HG03175 (cell line): Measurements from ENCODE around the gene ZNF408.

ENCODE experiments used
- ATAC-seq: cut with Tn5 transposase; IDR thresholded peaks from one replicate; pipeline ENCODE4 v1.9.1; 2021; ENCODE audit warnings: mild to moderate bottlenecking, moderate library complexity; ENCODE audit not compliant: unreplicated experiment

The ZNF408 gene

DNA sequence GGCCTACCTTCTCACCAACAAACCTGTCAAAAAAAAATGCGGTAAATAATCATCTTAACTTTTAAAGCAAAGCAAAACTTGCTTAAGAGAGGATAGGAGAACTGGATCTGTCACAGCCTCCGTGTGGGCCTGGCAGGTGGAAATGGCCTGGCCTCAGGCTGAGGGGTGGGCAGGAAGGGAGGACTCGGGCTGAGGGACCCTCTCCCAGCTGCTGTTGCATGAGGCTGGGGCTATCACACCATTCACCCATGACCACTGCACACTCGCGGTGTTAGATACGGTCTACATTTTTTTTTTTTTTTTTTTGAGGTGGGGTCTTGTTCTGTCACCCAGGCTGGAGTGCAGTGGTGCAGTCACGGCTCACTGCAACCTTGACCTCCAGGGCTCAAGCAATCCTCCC, 24.9 kb upstream of the ZNF408 start:
- no peak for ATAC-seq

DNA sequence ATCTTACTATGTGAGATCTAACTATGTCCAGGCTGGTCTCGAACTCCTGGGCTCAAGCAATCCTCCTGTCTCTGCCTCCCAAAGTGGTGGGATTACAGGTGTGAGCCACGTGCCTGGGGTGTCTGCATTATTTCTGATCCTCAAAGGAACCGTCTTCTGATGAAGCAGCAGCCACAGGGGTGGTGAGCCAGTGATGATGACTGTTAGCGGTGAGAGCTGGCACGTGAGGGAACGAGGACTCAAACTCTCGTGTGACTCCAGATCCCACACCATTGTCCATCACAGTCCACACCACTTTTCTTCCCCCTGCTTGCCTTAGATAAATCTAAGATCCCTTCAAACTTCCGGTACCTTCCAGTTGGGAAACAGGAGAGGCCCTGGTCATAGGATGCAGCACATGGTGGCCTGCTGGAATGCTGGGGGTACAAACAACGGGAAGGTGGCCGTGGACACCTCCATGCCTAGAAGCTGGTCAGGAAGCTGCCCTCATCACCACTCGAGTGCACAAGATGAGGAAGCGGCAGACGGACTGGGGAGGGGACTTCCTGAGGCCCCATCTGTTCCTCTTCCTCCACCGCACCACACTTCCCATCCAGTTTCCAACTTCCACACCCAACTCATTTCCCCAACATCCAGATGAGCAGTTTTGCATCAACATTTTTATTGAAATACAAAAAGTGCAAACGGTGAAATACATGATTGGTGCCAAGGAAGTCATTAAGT, 24.2 kb upstream of the ZNF408 start:
- ATAC-seq = no peak

DNA sequence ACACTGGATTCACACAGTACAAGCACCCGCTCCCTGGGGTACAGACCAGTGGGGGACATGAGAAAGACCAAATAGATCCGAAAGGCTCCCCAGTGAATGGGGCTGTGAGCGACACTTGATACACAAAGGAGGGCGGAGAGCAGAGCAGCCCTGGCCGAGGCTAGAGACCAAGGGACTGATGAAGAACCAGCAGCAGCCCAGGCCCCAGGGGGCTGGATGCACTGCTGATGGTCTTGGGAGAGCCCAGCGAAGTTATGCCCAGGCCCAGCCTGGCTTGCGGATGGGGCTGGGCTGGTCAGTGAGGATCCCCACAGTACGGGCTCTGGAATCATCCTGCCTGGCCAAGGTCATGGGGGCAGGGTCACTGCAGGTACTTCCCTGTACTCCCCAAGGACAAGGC, 23.7 kb upstream of the ZNF408 start:
- no peak for ATAC-seq

DNA sequence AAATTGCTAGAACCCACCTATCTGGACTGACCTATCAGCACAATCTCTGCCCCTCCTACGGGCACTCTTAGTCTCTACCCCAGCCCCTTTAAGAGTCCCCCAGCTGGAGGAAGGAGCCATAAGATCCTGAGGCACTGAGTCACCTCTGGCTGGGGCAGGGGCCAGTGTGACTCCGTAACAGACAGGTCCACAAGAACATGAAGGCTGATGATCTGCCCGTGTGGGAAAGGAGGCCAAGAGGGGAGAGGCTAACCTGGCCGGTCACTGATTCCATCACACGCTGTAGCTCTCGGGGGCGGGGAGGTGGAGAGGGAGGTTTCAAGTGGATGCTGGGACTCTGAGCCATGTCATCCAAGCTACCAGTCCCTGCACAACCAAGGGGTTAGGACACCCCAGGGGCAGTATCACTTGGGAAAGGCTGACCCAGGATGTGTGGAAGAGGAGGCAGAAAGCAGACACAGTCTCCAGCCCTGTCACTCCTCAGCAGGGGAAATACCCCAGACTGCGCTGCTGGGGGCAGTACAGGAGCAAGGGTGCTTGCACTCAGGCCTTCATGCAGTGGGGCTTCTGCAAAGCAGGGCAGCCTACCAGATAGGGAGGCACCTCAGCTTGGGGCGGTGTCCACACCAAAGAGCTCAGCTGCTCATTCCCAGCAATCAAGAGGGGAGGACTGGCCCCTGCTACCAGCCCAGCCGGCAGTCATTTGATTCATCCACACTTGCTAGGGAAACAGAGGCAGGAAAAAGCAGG, 22.7 kb upstream of the ZNF408 start:
- ATAC-seq = no peak

DNA sequence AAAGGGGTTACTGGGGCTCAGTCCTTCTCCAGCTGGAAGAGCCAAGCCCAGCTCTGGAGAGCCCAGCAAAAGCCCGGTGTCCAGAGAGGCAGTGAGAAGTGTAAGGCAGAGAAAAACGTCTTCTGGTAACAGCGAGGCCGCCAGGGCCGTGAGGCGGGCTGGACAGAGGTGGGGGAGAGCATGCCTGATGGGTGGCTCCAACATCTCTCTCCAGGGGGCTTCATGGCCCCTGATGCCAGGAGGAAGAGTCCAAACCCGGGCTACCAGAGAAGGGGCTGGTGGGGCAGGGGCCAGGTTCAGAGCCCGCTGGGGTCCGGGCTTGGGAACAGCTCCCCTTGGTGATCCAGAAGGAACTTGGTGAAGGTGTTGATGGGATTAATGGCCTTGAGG, 22.1 kb upstream of the ZNF408 start:
- ATAC-seq = no peak

DNA sequence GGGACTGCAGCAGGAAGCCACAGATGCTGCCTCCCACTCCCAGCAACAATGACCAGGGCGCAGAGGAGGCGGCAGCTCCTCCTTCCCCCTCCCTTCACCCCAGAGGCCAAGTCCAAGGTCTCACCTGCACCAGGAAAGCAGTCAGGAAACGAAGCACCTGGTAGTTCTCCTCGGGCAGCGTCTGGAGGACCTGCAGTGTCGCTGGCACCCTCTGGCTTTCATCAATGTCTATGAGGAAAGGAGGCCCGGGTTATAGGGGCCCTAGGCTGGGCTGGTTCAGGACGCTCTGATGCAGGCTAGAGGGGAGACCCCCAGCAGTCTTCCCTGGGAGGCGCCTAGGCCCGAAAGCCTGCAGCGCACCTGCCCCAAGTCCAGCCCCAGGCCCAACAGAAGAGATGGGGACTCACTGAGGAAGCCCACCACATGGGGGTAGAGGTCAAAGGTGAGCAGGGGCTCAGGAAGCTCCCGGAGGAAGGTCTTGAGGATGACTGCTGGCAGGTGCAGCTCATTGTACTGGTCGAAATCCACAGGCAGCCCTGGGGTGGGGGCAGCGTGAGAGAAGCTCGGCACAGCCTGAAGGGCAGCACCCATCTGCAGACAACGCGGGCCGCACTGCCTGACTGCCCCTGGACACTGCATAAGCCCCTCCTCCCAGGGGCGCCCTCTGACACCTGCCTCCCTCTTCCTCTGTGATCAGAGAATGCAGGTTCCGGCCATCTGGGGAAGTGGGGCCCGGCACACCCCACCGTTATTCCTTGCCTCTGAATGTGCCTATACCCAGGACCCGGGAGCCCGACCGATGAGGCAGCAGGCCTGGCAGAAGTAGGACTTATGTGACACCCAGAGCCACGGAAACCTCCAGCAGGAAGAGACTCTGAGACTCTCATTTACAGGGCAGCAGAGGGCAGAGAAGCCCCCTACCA, 21.3 kb upstream of the ZNF408 start:
- ATAC-seq = no peak

DNA sequence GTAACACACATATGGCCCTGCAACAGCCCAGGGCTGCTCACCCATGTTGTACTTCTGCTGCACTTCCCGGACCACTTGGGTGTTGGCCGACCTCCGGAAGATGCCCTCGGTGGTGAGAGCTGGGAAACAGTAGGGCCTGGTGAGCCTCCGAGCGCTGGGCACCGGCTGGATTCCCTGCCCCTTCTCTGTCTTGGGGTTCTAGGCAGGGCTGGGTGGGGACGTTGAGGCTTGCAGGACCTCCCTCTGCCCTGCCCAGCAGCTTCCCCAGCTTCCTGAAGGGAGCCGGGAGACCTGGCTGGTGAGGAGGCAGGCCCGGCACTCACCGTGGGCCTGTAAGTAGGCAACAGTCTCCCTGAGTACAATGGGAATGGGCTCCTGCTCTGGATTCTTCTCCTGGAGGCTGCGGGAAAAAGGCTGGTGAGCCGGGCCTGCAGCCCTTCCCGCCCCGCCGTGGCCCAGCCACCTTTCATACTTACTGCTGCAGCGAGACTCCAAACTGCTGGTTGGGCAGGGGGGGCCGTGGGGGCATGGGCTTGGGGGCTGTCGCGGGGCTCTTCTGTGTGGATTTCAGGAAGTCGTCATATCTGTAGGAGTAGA, 20.6 kb upstream of the ZNF408 start:
- no peak for ATAC-seq

DNA sequence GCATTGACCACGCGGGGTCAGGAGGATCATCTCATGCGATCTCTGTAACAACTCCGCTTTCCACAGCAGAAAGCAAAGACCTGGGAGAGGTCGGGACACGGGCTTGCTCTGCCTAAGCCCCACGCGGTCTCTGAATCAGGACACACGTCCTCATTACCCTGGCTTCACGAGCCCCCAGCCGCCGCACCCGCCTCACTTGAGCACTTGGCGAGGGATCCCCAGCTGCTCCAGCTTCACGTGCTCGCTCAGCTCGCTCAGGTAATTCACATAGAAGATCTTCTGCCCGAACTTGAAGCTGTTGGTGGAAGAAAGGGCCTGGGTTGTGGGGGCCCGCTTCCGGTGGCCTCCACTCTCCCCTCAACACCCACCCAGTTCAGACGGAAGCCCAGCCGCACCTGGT, 20.0 kb upstream of the ZNF408 start:
- no peak for ATAC-seq

DNA sequence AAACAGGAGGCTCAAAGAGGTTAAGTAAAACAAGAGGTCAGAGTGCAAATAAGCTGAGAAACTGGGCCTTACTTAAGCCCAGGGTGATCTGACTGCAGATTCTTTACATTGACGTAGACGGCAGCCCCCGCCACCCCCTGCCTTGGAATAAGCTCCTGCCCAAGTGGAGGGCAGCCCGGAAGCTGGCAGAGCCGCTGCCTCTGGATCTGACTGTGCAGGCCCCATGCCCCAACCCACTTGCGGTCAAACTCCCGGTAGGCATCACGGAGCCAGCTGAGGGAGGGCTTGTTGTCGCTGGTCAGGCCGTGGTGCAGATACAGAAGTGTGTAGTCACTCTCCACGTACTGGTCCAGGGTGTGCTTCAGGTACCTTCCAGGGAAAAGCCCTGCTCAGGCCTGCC, 19.0 kb upstream of the ZNF408 start:
- ATAC-seq = no peak

DNA sequence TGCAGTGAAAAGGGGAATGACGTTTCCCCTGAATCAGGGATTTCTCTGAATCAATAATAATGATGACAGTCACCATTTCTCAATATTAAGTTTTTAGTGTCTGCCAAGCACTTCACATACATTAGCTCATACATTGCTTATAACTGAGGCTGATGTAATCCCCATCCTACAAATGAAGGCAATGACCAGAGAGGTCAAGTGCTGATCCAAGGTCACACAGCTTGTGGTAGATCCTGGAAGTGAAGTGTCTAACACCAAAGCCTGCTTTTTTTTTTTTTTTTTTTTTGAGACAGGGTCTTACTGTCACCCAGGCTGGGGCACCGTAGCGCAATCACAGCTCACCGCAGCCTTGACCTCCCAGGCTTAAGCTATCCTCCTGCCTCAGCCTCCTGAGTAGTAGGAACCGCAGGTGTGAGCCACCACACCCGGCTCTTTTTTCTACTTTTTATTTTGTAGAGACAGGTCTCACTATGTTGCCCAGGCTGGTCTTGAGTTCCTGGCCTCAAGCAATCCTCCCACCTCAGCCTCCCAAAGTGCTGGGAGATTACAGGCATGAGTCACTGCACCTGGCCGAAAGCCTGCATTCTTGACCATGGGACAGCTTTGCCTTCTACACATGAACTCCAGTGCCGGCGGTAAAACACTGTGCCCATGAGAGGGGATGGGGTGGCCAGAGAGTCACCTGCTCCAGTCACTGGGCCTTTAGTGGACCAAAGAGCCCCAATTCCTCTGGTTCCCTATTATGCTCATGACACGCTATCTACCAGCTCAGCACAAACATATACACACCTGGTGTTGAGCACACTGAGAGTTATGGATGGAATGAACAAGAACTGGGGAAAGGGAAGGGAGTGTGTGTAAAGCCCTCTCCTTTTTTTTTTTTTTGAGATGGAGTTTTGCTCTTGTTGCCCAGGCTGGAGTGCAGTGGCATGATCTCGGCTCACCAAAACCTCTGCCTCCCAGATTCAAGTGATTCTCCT, 17.8 kb upstream of the ZNF408 start:
- no peak for ATAC-seq

DNA sequence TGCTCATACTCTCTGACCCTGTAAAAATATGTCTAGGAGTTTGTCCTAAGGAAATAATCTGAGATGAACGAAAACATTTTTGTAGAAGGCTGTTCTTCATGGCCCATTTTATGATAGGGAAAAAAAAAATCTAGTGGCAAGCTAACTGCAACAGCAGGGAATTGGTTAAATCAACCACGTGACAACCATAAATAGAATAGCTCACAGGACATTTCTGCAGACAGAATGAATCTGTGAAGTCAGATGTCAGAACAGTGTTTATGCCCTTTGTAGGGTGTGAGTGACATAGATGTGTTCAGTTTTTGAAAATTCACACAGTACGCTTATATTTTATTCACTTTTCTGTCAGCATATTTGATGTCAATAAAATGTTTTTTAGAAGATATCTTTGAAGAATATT, 16.5 kb upstream of the ZNF408 start:
- ATAC-seq = no peak

DNA sequence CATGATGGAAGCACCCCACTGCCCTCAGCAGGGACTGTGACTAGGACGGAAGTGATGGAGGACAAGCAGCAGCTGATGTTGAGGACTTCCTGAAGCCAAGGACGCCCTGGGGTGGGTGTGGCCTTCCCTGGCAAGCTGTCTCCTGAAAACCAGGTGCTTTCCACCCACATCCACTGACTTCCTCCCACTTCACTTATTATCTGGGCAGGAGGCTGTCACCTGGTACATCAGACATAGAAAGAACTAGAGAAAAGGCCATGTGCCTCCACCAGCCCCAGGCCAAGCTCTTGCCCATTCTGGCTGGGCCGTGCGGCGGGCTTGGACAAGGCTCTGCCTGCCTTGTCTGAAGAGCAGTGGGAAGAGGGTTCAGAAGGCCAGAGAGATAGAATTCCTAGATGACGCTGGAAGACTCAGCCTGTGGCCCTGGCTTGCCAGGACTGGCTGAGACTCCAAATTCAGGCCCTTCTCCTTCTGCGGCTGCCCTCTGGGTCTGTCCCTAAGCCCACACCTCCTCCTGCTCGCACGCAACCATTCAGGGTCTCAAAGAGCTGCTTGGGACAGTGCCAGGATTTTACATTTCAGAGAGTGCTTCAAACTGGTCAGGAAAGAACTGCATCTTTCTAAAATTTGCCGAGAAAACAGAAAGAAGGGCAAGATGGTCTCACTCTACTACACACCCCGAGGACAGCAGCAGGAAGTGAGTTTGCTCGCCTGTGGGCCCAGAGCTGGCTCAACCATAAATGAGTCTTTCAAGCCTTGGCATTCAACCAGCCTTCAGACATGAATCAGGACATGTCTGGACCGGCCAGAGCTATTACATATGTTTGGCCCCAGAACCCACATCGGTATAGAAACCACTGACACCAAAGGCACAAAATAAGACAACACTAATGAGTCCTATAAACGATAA, 13.7 kb upstream of the ZNF408 start:
- ATAC-seq = no peak

DNA sequence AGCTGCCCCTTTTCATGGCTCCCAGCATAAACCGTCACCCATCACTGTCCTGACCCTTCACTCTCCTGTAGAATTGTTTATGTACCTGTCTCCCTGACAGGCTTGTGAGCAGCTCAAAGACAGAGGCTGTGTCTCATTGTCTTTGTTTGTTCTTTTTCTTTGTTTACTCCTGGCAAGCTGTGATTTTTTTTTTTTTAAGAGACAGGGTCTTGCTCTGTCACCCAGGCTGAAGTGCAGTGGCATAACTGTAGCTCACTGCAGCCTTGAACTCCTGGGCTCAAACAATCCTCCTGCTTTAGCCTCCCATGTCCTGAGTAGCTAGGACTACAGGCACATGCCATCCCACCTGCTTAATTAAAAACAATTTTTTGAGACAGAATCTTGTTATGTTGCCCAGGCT, 10.1 kb upstream of the ZNF408 start:
- no peak for ATAC-seq

DNA sequence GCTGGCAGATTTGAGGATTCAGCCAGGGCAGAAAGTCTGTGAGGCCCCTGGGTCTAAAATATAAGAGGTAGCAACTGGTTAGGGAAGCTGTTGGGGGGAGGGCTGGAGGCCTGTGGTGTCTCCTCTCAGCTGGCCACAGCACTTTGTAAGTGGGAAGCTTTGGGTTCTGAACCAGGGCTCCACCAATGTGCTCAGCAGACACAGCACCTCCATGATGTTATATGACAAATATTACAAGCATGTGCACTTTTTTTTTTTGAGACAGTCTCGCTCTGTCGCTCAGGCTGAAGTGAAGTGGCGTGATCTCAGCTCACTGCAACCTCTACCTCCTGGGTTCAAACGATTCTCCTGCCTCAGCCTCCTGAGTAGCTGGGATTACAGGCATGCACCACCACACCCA, 8.4 kb upstream of the ZNF408 start:
- ATAC-seq = no peak

DNA sequence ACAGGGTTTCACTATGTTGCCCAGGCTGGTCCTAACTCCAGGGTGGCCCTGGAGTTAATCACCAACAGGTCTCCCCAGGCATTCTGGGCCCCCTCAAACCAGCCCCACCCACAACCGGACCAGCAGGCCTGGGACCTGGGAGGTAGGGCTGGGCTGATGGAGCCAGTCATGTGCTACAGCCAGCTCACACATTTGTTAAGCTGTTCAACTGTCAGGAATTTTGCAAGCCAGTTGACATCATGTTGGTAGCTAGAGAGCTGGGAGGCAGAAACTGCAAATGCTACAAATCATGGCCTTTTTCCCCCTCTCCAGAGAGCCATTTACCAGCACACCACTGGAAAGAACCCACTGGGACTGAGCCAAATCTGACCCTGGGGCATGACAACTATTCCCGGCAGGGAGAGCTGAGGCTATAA, 7.2 kb upstream of the ZNF408 start:
- no peak for ATAC-seq

DNA sequence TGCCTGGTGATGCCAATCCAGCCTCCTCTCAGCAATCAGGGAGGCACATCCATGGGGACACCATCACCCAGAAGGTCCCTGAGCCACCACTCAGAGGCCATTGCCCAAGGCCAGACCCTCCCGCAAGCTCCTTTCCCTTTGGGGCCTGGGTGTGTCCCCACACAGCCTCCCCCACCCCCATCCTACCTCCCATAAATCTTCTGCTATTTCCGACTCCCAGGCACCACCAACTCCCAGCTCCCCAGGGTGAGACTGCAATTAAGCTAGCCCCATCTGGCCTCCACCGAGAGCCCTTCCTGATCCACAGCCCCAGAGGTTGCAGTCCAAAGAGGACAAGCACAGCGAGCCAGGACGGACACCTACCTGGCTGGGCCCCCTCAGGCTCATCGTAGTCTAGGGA, 6.8 kb upstream of the ZNF408 start:
- ATAC-seq = no peak

DNA sequence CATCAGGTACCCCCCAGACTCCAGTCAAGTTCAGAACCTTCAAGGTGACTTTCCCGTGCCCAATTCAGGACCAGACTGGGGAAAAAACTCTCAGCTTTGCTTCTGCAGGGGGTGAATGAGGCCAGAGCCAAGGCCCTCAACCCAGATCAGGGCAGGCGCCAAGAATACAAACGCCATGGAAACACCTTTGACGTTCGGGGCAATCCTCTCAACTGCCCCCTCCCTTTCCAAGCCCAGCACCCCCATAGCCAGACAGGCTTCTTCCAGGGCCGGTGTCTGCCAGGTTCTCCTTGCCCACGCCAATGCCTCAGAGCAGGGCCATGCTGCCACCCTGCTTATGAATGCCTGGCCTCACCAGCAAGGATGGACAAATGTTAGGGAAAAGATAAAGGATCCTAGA, 6.2 kb upstream of the ZNF408 start:
- no peak for ATAC-seq

DNA sequence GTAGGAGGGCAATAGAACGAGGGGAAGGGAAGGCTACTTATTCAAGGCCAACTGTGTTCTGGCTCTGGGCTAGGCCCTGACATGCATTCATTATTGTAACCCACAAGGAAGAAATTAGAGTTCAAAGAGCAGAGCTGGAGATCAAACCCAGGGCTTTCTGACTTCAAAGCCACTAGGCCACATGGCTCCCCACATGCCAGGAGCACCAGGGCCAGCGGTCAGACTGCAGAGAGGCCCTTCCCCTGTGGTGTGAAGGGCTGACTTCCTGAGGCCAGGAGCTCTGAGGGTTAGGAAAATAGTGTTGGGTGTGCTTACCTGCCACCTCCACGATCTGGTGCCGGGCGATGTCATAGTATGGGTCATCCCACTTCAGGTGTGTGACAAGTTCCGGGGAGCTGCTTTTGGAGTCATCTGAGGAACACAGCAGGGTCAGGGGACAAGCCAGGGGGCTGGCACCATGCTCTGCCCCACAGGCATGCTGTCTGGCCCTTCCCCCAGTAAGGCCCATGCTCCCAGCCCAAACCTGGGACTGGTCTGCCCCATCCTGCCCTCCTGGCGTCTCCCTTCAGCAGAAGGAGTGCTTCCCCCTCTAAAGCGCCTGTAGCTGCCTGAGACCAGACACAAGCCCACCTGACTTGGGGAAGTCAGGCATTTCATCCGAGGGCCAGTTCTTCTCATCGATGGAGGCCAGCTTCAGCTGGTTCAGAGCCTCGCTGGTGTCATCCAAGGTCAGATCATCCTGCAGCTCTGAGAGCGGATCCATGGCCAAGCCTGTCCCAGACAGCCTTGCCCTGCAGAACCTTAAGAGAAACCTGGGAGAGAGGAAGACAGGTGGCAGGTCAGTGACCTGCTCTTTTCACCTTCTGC, 5.3 kb upstream of the ZNF408 start:
- ATAC-seq = no peak
